Liver (tissue), 5 donors: ENCODE measurements around the gene PIGK. TPM values are rescaled to one million over a fixed set of nuclear protein-coding genes. Genes with fewer than 3 reads are reported as not detected.

Experiments
- polyA plus RNA-seq, 2 donors: library from polyadenylated mRNA; stranded (reverse) in 1 of 2; unstranded in 1 of 2; fragments of 200-250 nt in 1 of 2; fragments of >200 nt in 1 of 2; fragmentation: Nextera tagmentation in 1 of 2; extraction: Ambion mirVana in 1 of 2; gene quantifications; one replicate each; pipeline versions ENCODE4 v1.2.1 to v1.2.3, GENCODE V29; 2013 to 2015
- small RNA-seq: library from RNA; depleted of rRNA; stranded (forward); fragments of <200 nt; gene quantifications from one replicate; pipeline ENCODE3, GENCODE V24; 2014
- total RNA-seq, 2 donors: library from RNA; depleted of rRNA; stranded (reverse); fragments of >200 nt; gene quantifications; one replicate each; pipeline ENCODE4 v1.2.3, GENCODE V29; 2014
- donor health status: healthy.
- donor health status: healthy.
- donor health status: healthy.

PIGK gene
- total and polyA plus RNA-seq, 4 donors = 10.8 to 15.6 (median 14.4) TPM

Small RNAs within 50 kb of the gene (small RNA-seq; reads per million reads assigned to genes)
- not detected for gene MIR7156

Other genes starting within 250 kb of the PIGK start
- gene AK5, start 62.6 kb upstream of the PIGK start, total RNA-seq = under 1 TPM; 0.25 to 0.33 TPM
- under 1 TPM; 0.12 to 0.21 TPM for gene AK5, start 62.6 kb upstream of the PIGK start, polyA plus RNA-seq